ENCODE results near the gene UBXN7.

DNA sequence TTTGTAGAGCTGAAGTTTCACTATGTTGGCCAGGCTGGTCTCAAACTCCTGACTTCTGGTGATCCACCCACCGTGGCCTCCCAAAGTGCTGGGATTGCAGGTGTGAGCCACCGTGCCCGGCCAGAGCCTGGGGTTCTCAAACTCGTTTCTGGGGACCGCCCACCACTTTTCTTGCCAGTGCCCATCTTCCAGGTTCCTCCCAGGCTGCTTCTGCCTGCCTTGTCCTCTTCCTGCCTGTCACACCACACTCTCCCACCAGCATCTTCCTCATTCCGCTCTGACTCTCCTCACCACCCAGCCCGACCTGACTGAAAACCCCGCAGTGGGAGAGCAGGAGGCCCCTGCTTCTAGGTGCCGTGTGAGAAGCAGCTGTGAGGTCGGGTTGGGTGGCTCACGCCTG is 111.1 kb downstream of the UBXN7 start:
- TF ChIP-seq, protein P1, sequence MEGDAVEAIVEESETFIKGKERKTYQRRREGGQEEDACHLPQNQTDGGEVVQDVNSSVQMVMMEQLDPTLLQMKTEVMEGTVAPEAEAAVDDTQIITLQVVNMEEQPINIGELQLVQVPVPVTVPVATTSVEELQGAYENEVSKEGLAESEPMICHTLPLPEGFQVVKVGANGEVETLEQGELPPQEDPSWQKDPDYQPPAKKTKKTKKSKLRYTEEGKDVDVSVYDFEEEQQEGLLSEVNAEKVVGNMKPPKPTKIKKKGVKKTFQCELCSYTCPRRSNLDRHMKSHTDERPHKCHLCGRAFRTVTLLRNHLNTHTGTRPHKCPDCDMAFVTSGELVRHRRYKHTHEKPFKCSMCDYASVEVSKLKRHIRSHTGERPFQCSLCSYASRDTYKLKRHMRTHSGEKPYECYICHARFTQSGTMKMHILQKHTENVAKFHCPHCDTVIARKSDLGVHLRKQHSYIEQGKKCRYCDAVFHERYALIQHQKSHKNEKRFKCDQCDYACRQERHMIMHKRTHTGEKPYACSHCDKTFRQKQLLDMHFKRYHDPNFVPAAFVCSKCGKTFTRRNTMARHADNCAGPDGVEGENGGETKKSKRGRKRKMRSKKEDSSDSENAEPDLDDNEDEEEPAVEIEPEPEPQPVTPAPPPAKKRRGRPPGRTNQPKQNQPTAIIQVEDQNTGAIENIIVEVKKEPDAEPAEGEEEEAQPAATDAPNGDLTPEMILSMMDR (IDR thresholded peaks at IDR 0.05 in 2 of 3, conservative IDR thresholded peaks at IDR 0.05 in 1 of 3; ENCODE audit: borderline replicate concordance in 1 of 3, insufficient read depth in 1 of 3, low read depth in 2 of 3, low read length in 2 of 3), result no peak
- TF ChIP-seq SP1 (IDR thresholded peaks at IDR 0.05; ENCODE audit: low read depth) (no peak), ZFX (IDR thresholded peaks at IDR 0.05) (no peak), POLR2A (IDR thresholded peaks at IDR 0.05; ENCODE audit: borderline replicate concordance, extremely low read depth, insufficient read depth, insufficient read length) (no peak)
